ENCODE measurements around the gene LASP1NB.
"Not testable (repeated sequence)": the region's sequence is repeated elsewhere in the genome, so short reads cannot be mapped to it uniquely, and the experiment has no call there.

The LASP1NB gene

GRCh38 chr17:38942696-38943334 is 17.4 kb downstream of the LASP1NB start:
- Mint-ChIP-seq H3K4me3 (peak overlapping the region; percentile 50), H3K36me3 (ENCODE audit: low read depth) (no peaks in the 10 kb centered on the region), H3K9me3 (no peaks in the 10 kb centered on the region), H3K4me1 (ENCODE audit: low read depth) (peaks cover 9% of the 10 kb centered on the region), H3K27ac (peak overlapping the region; percentile 8; the same call in 1 of the 2 replicates), H3K27me3 (ENCODE audit: insufficient read depth) (no peaks in the 10 kb centered on the region)
- DNase-seq: no peak
- no peak for TF ChIP-seq CTCF (IDR thresholded peaks at IDR 0.05)

GRCh38 chr17:38943607-38944006 is 18.2 kb downstream of the LASP1NB start:
- H3K27ac Mint-ChIP-seq: no peak overlapping the region
- no peak for DNase-seq
- H3K4me3 Mint-ChIP-seq: no peak overlapping the region
- no peaks in the 10 kb centered on the region for H3K36me3 Mint-ChIP-seq (ENCODE audit: low read depth)
- no peak for TF ChIP-seq CTCF (IDR thresholded peaks at IDR 0.05)
- no peaks in the 10 kb centered on the region for H3K9me3 Mint-ChIP-seq
- no peaks in the 10 kb centered on the region for H3K27me3 Mint-ChIP-seq (ENCODE audit: insufficient read depth)
- peaks cover 9% of the 10 kb centered on the region for H3K4me1 Mint-ChIP-seq (ENCODE audit: low read depth)

GRCh38 chr17:38947189-38947588 is 21.8 kb downstream of the LASP1NB start:
- no peaks in the 10 kb centered on the region for H3K27me3 Mint-ChIP-seq (ENCODE audit: insufficient read depth)
- H3K9me3 Mint-ChIP-seq: no peaks in the 10 kb centered on the region
- no peaks in the 10 kb centered on the region for H3K36me3 Mint-ChIP-seq (ENCODE audit: low read depth)
- H3K4me1 Mint-ChIP-seq (ENCODE audit: low read depth): peaks cover 9% of the 10 kb centered on the region
- no peak for DNase-seq
- TF ChIP-seq CTCF (IDR thresholded peaks at IDR 0.05): no peak
- H3K27ac Mint-ChIP-seq: no peak overlapping the region
- H3K4me3 Mint-ChIP-seq: no peak overlapping the region

- not testable (repeated sequence) for H3K27ac Mint-ChIP-seq; H3K36me3 Mint-ChIP-seq (ENCODE audit: low read depth); H3K4me3 Mint-ChIP-seq; H3K27me3 Mint-ChIP-seq (ENCODE audit: insufficient read depth); DNase-seq; H3K9me3 Mint-ChIP-seq
- H3K4me1 Mint-ChIP-seq (ENCODE audit: low read depth): peaks cover 17% of the 10 kb centered on the region
Observed at GRCh38 chr17:38953800-38954199, 28.4 kb downstream of the LASP1NB start.

- no peaks in the 10 kb centered on the region for H3K36me3 Mint-ChIP-seq (ENCODE audit: low read depth)
- DNase-seq: peak; percentile 11
- H3K4me1 Mint-ChIP-seq (ENCODE audit: low read depth): peaks cover 35% of the 10 kb centered on the region
- H3K9me3 Mint-ChIP-seq: no peaks in the 10 kb centered on the region
- peak overlapping the region; percentile 46 for H3K4me3 Mint-ChIP-seq
- no peaks in the 10 kb centered on the region for H3K27me3 Mint-ChIP-seq (ENCODE audit: insufficient read depth)
- H3K27ac Mint-ChIP-seq: peak overlapping the region; percentile 83
- no peak for TF ChIP-seq CTCF (IDR thresholded peaks at IDR 0.05)
Observed at GRCh38 chr17:38958326-38958725, 32.9 kb downstream of the LASP1NB start.

GRCh38 chr17:38958756-38959155 is 33.3 kb downstream of the LASP1NB start:
- Mint-ChIP-seq H3K4me3 (peak overlapping the region; percentile 30; the same call in 1 of the 2 replicates), H3K4me1 (ENCODE audit: low read depth) (peaks cover 35% of the 10 kb centered on the region), H3K36me3 (ENCODE audit: low read depth) (no peaks in the 10 kb centered on the region), H3K27me3 (ENCODE audit: insufficient read depth) (peaks cover 2% of the 10 kb centered on the region; the same call in 1 of the 2 replicates), H3K9me3 (no peaks in the 10 kb centered on the region), H3K27ac (peak overlapping the region; percentile 66)
- peak; percentile 52 for DNase-seq
- TF ChIP-seq CTCF (IDR thresholded peaks at IDR 0.05): no peak
